Measurements from ENCODE around the gene GAL3ST1. TPM values are rescaled to one million over a fixed set of nuclear protein-coding genes. Genes with fewer than 3 reads are reported as not detected.

The GAL3ST1 gene
- polyA plus RNA-seq, 1 of the 3 experiments (the other 2 are of a cell fraction): not detected

GRCh38 chr22:30584441-30584840 lies 10.0 kb upstream of the GAL3ST1 start:
- ChIA-PET CTCF (no interaction called here), POLR2A (no interaction called here)
- H3K4me1 ChIP-seq (ENCODE audit: control insufficient read depth in 1 of 2, insufficient read depth in 2 of 2, low read depth in 1 of 2, low read length in 1 of 2): no peaks in the 10 kb centered on the region
- H3K36me3 ChIP-seq (replicated peaks in 1 of 2; ENCODE audit: control insufficient read depth in 1 of 2, insufficient read depth in 2 of 2, low read length in 1 of 2): peaks cover 35 to 93% of the 10 kb centered on the region in 2 experiments
- no peaks in the 10 kb centered on the region for H3K9me2 ChIP-seq
- no peaks in the 10 kb centered on the region for H3K27me3 ChIP-seq (ENCODE audit: insufficient read depth)
- no peak overlapping the region for H3K4me3 ChIP-seq (ENCODE audit: low read depth in 2 of 2, low read length in 1 of 2)
- H2AFZ ChIP-seq (ENCODE audit: low read depth): no peak overlapping the region
- TF ChIP-seq RXRA (IDR thresholded peaks at IDR 0.05; ENCODE audit: borderline replicate concordance, low read depth) (no peak), TCF12 (IDR thresholded peaks at IDR 0.05) (no peak), RAD21 (IDR thresholded peaks at IDR 0.05; ENCODE audit: low read length) (no peak), TEAD4 (IDR thresholded peaks at IDR 0.05; ENCODE audit: borderline replicate concordance, insufficient read depth) (no peak), CHD2 (IDR thresholded peaks at IDR 0.05; ENCODE audit: low read length, partially characterized antibody) (no peak), SMC3 (IDR thresholded peaks at IDR 0.05; ENCODE audit: low read depth, low read length) (no peak), MEF2A (IDR thresholded peaks at IDR 0.05; ENCODE audit: borderline replicate concordance, low read depth) (no peak), NRF1 (IDR thresholded peaks at IDR 0.05; ENCODE audit: low read depth, low read length) (no peak)
- TF ChIP-seq, protein P1, sequence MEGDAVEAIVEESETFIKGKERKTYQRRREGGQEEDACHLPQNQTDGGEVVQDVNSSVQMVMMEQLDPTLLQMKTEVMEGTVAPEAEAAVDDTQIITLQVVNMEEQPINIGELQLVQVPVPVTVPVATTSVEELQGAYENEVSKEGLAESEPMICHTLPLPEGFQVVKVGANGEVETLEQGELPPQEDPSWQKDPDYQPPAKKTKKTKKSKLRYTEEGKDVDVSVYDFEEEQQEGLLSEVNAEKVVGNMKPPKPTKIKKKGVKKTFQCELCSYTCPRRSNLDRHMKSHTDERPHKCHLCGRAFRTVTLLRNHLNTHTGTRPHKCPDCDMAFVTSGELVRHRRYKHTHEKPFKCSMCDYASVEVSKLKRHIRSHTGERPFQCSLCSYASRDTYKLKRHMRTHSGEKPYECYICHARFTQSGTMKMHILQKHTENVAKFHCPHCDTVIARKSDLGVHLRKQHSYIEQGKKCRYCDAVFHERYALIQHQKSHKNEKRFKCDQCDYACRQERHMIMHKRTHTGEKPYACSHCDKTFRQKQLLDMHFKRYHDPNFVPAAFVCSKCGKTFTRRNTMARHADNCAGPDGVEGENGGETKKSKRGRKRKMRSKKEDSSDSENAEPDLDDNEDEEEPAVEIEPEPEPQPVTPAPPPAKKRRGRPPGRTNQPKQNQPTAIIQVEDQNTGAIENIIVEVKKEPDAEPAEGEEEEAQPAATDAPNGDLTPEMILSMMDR (IDR thresholded peaks at IDR 0.05): no peak
- peaks cover 3% of the 10 kb centered on the region for H3F3A ChIP-seq (replicated peaks; ENCODE audit: insufficient read depth)
- H3K9ac ChIP-seq: no peak overlapping the region
- peaks cover 21% of the 10 kb centered on the region for H3K79me2 ChIP-seq (ENCODE audit: insufficient read depth)
- 91% methylated on average over 12 of the region's 15 CpGs for WGBS (ENCODE audit: low lambda C conversion rate)
- peaks cover 5% of the 10 kb centered on the region; the same call in 1 of the 2 replicates for H4K20me1 ChIP-seq (ENCODE audit: insufficient read depth)
- no peak overlapping the region for H3K4me2 ChIP-seq
- H3K9me3 ChIP-seq: no peaks in the 10 kb centered on the region
- H3K27ac ChIP-seq (ENCODE audit: low read depth in 2 of 2, low read length in 1 of 2): no peak overlapping the region
- no peak for DNase-seq

DNA sequence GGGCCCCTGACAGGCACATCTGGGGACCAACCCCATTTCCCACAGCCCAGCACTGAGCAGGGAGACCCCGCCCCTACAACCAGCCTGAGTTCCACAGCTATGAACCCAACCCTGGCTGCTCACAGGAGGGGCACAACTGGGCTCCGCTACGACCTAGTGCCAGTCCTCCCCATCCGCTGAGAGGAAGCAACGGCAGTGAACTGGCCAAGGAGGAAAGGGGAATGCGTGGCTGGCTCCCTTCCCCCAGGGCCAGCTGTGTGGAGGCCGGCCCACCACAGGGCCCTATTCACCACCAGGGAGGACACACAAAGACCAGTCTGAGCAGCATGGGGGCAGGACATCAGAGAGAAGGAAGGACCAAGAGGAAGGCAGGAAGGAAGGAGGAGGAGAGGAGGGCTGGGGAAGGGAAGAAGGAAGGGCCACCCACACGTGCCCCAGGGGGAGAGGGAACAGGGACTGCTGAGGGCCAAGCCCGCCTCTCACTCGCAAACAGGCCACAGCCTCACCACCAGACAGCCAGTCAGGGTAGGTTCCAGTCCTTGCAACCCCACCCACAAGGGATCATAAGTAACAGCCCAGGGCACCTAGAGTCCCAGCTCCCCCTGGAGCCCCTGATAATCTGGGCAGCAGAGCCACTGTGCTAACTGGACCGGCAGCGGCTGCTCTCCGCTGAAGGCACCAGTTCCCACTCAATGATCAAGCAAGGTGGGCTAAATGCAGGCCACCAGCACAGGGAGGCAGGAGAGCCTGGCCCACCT lies 8.5 kb upstream of the GAL3ST1 start:
- Histone ChIP-seq H3K9me2 (no peaks in the 10 kb centered on the region), H3K27ac (ENCODE audit: low read depth in 2 of 2, low read length in 1 of 2) (no peak overlapping the region), H2AFZ (ENCODE audit: low read depth) (no peak overlapping the region), H3K4me2 (no peak overlapping the region), H4K20me1 (ENCODE audit: insufficient read depth) (no peaks in the 10 kb centered on the region), H3F3A (replicated peaks; ENCODE audit: insufficient read depth) (peaks cover 3% of the 10 kb centered on the region), H3K9me3 (no peaks in the 10 kb centered on the region), H3K36me3 (replicated peaks in 1 of 2; ENCODE audit: control insufficient read depth in 1 of 2, insufficient read depth in 2 of 2, low read length in 1 of 2) (peaks cover 26 to 97% of the 10 kb centered on the region in 2 experiments), H3K4me1 (ENCODE audit: control insufficient read depth in 1 of 2, insufficient read depth in 2 of 2, low read depth in 1 of 2, low read length in 1 of 2) (no peaks in the 10 kb centered on the region), H3K79me2 (ENCODE audit: insufficient read depth) (peaks cover 6% of the 10 kb centered on the region), H3K27me3 (ENCODE audit: insufficient read depth) (no peaks in the 10 kb centered on the region), H3K4me3 (ENCODE audit: low read depth in 2 of 2, low read length in 1 of 2) (no peak overlapping the region), H3K9ac (no peak overlapping the region)
- ChIA-PET POLR2A (no interaction called here), CTCF (interaction anchor here (0.8 kb wide), 1 partner anchor 18 kb away, joined by 3 read pairs; no protein-coding TSS in a partner anchor)
- DNase-seq: no peak
- TF ChIP-seq, protein P2, sequence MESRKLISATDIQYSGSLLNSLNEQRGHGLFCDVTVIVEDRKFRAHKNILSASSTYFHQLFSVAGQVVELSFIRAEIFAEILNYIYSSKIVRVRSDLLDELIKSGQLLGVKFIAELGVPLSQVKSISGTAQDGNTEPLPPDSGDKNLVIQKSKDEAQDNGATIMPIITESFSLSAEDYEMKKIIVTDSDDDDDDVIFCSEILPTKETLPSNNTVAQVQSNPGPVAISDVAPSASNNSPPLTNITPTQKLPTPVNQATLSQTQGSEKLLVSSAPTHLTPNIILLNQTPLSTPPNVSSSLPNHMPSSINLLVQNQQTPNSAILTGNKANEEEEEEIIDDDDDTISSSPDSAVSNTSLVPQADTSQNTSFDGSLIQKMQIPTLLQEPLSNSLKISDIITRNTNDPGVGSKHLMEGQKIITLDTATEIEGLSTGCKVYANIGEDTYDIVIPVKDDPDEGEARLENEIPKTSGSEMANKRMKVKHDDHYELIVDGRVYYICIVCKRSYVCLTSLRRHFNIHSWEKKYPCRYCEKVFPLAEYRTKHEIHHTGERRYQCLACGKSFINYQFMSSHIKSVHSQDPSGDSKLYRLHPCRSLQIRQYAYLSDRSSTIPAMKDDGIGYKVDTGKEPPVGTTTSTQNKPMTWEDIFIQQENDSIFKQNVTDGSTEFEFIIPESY (IDR thresholded peaks at IDR 0.05; ENCODE audit: borderline replicate concordance, low read depth): no peak
- TF ChIP-seq, protein P3, sequence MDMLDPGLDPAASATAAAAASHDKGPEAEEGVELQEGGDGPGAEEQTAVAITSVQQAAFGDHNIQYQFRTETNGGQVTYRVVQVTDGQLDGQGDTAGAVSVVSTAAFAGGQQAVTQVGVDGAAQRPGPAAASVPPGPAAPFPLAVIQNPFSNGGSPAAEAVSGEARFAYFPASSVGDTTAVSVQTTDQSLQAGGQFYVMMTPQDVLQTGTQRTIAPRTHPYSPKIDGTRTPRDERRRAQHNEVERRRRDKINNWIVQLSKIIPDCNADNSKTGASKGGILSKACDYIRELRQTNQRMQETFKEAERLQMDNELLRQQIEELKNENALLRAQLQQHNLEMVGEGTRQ (IDR thresholded peaks at IDR 0.05; ENCODE audit: borderline replicate concordance, low read depth, low read length): no peak
- WGBS (ENCODE audit: low lambda C conversion rate): 92% methylated on average over 10 of the region's 13 CpGs
